Tibial artery (tissue), 4 donors: Measurements from ENCODE around the gene SLC1A3.

Source experiments
- DNase-seq, 2 donors: peaks; one replicate each; pipeline ENCODE4 v3.0.0-alpha.2; 2019
- H3K27ac ChIP-seq, 2 donors: fragments of 200-600 bp; sonication (generic) in 1 of 2; 1 replicate in 1 of 2; 2 replicates in 1 of 2; pipeline ENCODE4 v1.5.1; 2018 to 2019; ENCODE audit warnings: mild to moderate bottlenecking in 1 of 2
- H3K27me3 ChIP-seq, 2 donors: fragments of 200-600 bp; sonication (generic) in 1 of 2; one replicate each; pipeline versions ENCODE4 v1.5.1 to v1.6.0; 2016 to 2019
- H3K36me3 ChIP-seq, 3 donors: fragments of 200-600 bp; sonication (generic) in 2 of 3; one replicate each; pipeline ENCODE4 v1.5.1; 2016 to 2019; ENCODE audit warnings: mild to moderate bottlenecking in 2 of 3
- H3K4me1 ChIP-seq, 4 donors: fragments of 200-600 bp; sonication (generic) in 2 of 4; 1 replicate in 3 of 4; 2 replicates in 1 of 4; pipeline ENCODE4 v1.5.1; 2016 to 2019
- H3K4me3 ChIP-seq, 2 donors: fragments of 200-600 bp; sonication (generic) in 1 of 2; 1 replicate in 1 of 2; 2 replicates in 1 of 2; pipeline ENCODE4 v1.5.1; 2018 to 2019; ENCODE audit warnings: mild to moderate bottlenecking in 2 of 2
- H3K9me3 ChIP-seq, 3 donors: fragments of 200-600 bp; sonication (generic) in 1 of 3; one replicate each; pipeline ENCODE4 v1.5.1; 2016 to 2019
- intact Hi-C: fragments of 100-400 bp; cut with DNase I; formaldehyde crosslinking; loops from one replicate; pipeline ENCODE4 v1.15.0; 2023; ENCODE audit warnings: low total_unique reads
- TF ChIP-seq, protein P1 (sequence below), 2 experiments: fragments of 200-600 bp in 1 of 2; fragments of 450-650 bp in 1 of 2; IDR thresholded peaks; one replicate each; pipeline ENCODE4 v1.5.1; 2017 to 2019; ENCODE audit warnings: antibody characterized with exemption in 2 of 2, mild to moderate bottlenecking in 1 of 2, moderate library complexity in 1 of 2

Gene SLC1A3

DNA sequence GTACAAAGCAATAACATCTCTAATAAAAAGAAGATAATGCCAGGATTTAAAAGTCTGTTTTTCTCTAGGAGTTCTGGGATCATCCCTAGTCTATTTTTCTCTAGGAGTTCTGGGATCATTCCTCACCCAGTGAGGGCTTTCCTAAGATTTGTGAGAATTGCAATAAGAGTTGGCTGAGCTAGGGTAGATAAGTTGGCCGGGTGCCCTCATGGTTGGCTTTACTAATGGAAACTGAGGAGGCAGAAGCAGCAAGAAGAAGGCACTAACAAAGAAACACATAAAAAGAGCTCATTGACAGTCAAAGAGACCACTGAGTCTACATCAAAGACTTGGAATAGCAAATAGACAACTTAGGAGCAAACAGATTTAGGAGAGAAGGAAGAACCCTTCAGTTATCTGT, 4.2 kb downstream of the SLC1A3 start:
- Histone ChIP-seq H3K4me3 (no peak overlapping the region), H3K27ac (no peak overlapping the region), H3K4me1 (peaks cover 0 to 12% (median 5%) of the 10 kb centered on the region in 4 donors), H3K36me3 (no peaks in the 10 kb centered on the region), H3K9me3 (no peaks in the 10 kb centered on the region), H3K27me3 (peaks cover 0 to 5% of the 10 kb centered on the region in 2 donors)
- DNase-seq, result peak; percentile 54 to 68
- TF ChIP-seq, protein P1, sequence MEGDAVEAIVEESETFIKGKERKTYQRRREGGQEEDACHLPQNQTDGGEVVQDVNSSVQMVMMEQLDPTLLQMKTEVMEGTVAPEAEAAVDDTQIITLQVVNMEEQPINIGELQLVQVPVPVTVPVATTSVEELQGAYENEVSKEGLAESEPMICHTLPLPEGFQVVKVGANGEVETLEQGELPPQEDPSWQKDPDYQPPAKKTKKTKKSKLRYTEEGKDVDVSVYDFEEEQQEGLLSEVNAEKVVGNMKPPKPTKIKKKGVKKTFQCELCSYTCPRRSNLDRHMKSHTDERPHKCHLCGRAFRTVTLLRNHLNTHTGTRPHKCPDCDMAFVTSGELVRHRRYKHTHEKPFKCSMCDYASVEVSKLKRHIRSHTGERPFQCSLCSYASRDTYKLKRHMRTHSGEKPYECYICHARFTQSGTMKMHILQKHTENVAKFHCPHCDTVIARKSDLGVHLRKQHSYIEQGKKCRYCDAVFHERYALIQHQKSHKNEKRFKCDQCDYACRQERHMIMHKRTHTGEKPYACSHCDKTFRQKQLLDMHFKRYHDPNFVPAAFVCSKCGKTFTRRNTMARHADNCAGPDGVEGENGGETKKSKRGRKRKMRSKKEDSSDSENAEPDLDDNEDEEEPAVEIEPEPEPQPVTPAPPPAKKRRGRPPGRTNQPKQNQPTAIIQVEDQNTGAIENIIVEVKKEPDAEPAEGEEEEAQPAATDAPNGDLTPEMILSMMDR (IDR thresholded peaks at IDR 0.05), result no peak
- intact Hi-C loops, result no loop called here

DNA sequence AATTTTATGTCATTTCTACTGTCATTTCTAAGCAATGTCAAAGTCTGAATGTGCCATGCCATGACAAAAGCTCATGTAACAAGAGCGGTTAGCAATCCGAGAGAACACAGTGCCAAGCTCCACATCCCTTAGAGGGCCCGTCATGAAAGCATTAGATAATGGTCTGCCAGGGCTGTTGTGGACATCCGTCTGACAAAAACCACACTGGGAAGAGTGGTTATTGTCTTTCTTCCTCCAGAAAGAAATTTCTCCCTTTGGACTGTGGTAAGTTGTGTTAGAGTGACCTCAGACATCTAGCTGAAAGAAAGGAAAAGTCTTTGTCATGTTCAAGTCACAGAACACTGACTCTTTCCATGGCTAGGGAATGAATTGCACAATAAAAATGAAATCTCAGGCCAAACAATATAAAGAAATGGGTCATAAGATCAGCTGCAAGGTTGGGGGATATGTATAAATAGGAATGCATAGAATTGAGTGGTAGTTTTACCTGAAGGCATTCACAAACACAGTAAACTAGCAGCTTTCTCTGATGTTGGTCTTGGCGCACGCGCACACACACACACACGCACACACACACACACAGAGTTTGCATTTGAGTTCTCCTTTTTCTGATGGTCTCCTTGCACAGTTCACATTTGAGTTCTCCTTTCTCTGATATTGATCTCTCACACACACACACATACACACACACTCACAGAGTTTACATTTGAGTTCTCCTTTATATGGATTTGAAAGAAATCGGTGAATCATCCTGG, 5.3 kb downstream of the SLC1A3 start:
- Histone ChIP-seq H3K4me1 (peaks cover 0 to 5% (median 3%) of the 10 kb centered on the region in 4 donors), H3K4me3 (no peak overlapping the region), H3K9me3 (no peaks in the 10 kb centered on the region), H3K27ac (no peak overlapping the region), H3K36me3 (no peaks in the 10 kb centered on the region), H3K27me3 (peaks cover 0 to 5% of the 10 kb centered on the region in 2 donors)
- intact Hi-C loops, result no loop called here
- DNase-seq, result no peak
- TF ChIP-seq, protein P1 (IDR thresholded peaks at IDR 0.05), result no peak

DNA sequence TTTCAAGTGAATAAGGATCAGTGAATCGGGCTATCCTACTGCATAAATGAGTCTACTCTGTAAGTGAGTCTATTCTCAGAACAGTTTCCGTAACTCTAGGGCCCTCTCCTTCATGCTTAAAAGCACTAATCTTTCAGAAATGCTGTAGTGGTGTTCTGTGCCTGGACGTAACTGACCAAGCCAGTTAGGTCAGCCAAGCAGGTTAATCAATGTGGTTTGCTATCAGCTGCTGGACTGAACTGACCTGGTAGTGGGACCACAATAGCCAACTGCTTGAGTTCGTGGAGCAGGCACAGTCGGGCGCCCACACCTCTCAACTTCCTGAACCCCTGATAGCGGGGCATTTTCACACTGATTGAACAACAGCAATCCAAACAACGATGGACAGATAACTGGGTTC, 6.8 kb downstream of the SLC1A3 start:
- intact Hi-C loops, result no loop called here
- TF ChIP-seq, protein P1 (IDR thresholded peaks at IDR 0.05), result no peak
- Histone ChIP-seq H3K27me3 (no peaks in the 10 kb centered on the region), H3K27ac (no peak overlapping the region), H3K9me3 (no peaks in the 10 kb centered on the region), H3K4me3 (no peak overlapping the region), H3K4me1 (no peaks in the 10 kb centered on the region), H3K36me3 (no peaks in the 10 kb centered on the region)
- DNase-seq, result no peak

DNA sequence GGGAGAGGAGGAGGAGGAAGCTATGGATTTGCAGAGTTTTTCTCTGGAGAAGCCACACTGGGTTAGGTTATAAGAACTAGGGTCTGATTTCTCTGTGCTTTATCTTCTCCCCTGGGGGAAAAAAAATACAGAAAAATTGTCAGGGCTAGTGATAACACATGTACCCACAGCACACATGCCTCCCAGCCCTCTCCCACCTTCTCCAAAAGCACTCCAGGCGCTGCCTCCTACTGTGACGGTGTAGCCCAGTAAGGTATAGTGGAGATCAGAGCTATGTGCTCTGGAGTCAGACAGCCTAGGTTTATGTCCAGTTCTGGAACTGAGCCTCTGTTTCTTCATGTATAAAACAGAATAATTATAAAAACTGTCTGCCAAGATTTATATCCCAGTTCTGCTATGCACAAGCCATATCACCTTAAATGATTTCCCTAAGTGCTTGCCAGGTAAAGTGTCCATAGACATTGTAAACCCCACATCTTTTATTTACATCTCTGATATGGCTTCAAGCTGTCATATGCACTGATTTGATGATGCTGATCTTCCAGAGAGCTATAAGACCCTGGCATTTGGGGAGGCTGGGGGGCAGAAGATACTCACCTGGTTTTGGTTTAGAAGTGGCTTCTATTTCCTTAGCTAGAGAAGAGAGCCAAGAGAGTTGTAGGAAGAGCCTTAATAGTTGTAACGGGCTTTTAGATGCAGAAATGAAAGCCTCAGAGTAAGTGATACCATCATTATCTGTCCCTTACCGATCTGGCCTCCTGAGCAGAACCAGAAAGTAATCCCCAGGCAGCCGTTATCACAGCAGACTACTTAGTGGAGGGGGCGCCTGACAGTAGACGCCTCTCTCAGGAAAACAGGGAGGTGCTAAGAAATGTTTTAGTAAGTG, 7.6 kb downstream of the SLC1A3 start:
- TF ChIP-seq, protein P1 (IDR thresholded peaks at IDR 0.05), result no peak
- H3K4me3 ChIP-seq, result no peak overlapping the region
- no peak overlapping the region for H3K27ac ChIP-seq
- H3K36me3 ChIP-seq, result no peaks in the 10 kb centered on the region
- no peaks in the 10 kb centered on the region for H3K27me3 ChIP-seq
- intact Hi-C loops, result no loop called here
- no peak for DNase-seq
- no peaks in the 10 kb centered on the region for H3K9me3 ChIP-seq
- no peaks in the 10 kb centered on the region for H3K4me1 ChIP-seq

DNA sequence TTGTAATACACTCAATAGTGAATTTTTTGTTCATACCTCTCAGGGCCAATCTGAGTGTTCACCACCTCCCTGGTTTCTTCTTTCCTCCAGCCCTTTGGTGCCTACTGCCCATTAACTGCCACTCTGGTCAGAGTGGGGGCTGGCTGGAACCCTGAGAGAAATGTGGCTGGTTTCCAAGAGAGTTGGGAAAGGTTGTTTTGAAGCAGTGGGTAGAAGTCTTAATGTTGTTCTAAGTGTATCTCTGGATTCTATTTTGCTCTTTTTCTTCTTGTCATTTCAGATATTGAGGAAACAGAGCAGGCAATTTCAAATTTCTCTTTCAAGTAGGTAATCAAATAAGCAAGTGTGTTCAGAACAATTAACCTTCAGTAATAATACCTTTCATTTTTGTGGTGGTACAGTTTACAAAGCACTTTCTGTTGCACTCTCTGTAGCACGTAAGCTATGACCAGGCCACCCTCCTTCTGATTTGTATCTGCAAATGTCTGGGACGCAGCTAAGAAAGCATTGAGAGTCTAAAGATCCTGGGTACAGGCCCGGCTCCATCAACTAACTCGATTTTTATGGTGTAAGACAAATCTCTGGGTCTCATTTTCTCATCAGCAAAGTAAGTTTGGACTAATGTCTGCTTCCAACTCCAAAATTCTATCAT, 8.4 kb downstream of the SLC1A3 start:
- intact Hi-C loops, result no loop called here
- H3K4me3 ChIP-seq, result no peak overlapping the region
- no peaks in the 10 kb centered on the region for H3K36me3 ChIP-seq
- no peaks in the 10 kb centered on the region for H3K27me3 ChIP-seq
- DNase-seq, result no peak
- H3K9me3 ChIP-seq, result no peaks in the 10 kb centered on the region
- no peak overlapping the region for H3K27ac ChIP-seq
- TF ChIP-seq, protein P1 (IDR thresholded peaks at IDR 0.05), result no peak
- no peaks in the 10 kb centered on the region for H3K4me1 ChIP-seq
